OCI-LY1 (cell line): ENCODE measurements around the gene MMAB.

Experiments used
- EZH2 ChIP-seq: fragments of 200-600 bp; sonication (generic), shearing (Covaris generic); IDR thresholded peaks from 2 replicates; pipeline ENCODE4 v1.8.0; 2017; ENCODE audit warnings: borderline replicate concordance, mixed run types, mild to moderate bottlenecking, antibody characterized with exemption, low read length, moderate library complexity, mixed read lengths
- TF ChIP-seq, protein P1 (sequence below): fragments of 200-600 bp; sonication (generic), shearing (Covaris generic); IDR thresholded peaks from 2 replicates; pipeline ENCODE4 v1.5.1; 2017; ENCODE audit warnings: mild to moderate bottlenecking, antibody characterized with exemption, low read length, moderate library complexity, mixed read lengths

DNA sequence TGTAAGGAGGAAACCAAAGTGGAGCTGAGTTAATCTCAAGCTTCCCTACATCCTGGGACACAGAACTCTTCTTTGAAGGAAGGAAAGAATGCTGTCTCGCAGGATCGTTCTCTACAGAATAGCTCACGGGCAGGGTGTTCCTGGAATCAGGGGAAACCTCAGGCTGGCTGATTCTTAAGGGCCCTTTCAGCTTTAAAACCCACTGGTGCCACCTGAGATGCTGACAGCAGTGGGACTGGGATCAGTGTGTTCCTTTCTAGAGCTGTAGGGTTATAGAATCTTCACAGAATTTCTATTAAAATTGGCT lies 48.1 kb downstream of the MMAB start:
- TF ChIP-seq, protein P1, sequence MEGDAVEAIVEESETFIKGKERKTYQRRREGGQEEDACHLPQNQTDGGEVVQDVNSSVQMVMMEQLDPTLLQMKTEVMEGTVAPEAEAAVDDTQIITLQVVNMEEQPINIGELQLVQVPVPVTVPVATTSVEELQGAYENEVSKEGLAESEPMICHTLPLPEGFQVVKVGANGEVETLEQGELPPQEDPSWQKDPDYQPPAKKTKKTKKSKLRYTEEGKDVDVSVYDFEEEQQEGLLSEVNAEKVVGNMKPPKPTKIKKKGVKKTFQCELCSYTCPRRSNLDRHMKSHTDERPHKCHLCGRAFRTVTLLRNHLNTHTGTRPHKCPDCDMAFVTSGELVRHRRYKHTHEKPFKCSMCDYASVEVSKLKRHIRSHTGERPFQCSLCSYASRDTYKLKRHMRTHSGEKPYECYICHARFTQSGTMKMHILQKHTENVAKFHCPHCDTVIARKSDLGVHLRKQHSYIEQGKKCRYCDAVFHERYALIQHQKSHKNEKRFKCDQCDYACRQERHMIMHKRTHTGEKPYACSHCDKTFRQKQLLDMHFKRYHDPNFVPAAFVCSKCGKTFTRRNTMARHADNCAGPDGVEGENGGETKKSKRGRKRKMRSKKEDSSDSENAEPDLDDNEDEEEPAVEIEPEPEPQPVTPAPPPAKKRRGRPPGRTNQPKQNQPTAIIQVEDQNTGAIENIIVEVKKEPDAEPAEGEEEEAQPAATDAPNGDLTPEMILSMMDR = no peak
- TF ChIP-seq EZH2 = no peak
